Measurements from ENCODE around the gene CNDP2.

- TF ChIP-seq POLR2AphosphoS5 (IDR thresholded peaks at IDR 0.05; ENCODE audit: borderline replicate concordance, low read depth, low read length): no peak
- TF ChIP-seq FOXP2 (optimal IDR thresholded peaks at IDR 0.05; ENCODE audit: control extremely low read depth, extremely low read length, insufficient read depth): no peak
These were observed 55.3 kb downstream of the CNDP2 start for GRCh38 chr18:74551452-74551851.

Data from SK-N-MC (cell line).